22Rv1 (cell line): ENCODE data around the gene RNF187.
A peak's percentile ranks its signal among the peaks of the same experiment; 100 is the strongest.
"Not testable (repeated sequence)": the region's sequence is repeated elsewhere in the genome, so short reads cannot be mapped to it uniquely, and the experiment has no call there.

Experiments used
- H3K27ac ChIP-seq: fragments of 450-650 bp; 2 replicates; pipeline ENCODE4 v1.5.1; 2017
- CTCF ChIP-seq: fragments of 450-650 bp; IDR thresholded peaks from 2 replicates; pipeline ENCODE4 v1.5.1; 2017; ENCODE audit warnings: mild to moderate bottlenecking
- ZFX ChIP-seq: fragments of 450-650 bp; IDR thresholded peaks from 2 replicates; pipeline ENCODE4 v1.6.1; 2017; ENCODE audit warnings: antibody characterized with exemption, borderline replicate concordance

RNF187 gene

DNA sequence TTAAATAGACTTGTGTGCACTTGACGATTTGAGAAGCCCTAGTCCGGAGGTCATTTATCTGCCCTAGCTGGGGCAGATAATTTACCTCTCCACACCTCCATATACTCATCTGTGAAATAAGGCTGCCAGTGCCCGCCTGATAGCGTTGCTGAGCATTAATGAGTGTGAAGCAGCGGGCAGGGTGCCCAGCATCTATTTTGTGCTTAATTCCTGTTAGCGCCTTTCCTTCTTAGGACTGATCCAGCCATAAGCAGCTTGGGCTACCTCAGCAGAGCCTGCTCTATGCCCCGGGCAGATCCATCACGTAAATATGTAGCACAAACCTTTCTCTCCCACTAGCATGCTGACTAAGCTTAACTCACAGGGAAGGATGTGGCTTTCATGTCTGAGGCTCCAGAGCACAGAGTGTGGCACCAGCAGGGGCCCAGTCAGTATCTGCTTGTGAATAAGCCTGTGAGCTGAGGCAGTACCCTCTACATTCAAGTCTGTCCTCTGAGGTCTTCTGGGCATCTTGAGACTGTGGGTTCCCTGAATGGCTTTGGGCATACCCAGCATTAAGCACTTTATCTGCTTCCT is 21.5 kb upstream of the RNF187 start:
- no peak for TF ChIP-seq ZFX
- no peak for TF ChIP-seq CTCF
- peak overlapping the region; percentile 88; the same call in 1 of the 2 replicates for H3K27ac ChIP-seq

DNA sequence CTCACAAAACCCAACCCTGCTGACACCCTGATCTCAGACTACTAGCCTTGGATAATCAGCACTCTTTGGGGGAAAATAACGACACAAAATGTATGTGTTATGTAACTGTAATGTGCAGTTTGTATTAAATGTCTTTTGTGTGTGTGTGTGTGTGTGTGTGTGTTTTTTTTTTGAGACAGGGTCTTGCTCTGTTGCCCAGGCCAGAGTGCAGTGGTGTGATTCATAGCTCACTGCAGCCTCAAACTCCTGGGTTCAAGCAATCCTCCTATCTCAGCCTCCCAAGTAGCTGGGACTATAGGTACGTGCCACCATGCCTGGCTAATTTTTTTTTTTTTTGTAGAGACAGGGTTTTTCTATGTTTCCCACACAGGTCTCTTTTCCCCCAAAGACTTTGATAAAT is 19.0 kb upstream of the RNF187 start:
- H3K27ac ChIP-seq = not testable (repeated sequence)

DNA sequence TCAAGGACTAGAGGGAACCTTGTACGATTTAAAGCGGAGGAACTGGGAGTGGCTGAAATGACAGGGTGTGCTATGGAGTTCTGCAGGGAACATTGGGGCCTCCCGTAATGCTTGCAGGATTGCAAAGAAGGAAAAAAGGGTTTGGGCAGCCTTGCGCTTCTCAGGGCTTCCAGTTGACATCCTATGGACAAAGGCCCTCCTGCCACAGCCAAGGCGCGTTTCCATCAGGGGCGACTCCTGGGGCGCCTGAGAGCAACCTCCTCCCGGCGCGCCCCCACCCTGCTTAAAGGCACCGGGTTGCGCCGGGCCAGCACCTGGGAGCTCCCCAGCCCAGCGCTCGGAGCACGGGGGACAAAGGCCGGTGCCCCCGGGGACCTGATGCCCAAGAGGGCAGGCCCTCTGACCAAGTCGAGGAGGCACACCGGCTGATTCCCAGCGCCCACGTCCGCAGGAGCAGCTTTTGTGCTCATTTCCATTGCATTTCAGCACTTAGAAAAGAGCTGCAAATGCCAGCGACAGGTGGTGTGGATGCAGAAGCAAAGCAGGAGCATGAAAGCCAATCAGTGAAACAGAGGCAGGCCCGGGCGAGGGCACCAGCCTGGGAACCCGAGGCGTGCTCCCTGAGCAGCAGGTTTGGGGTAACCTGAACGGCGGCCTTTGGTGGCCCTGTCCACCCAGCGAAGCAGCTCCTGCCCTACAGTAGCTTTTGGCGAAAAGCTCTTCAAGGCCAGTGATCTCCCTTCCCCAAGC is 17.6 kb upstream of the RNF187 start:
- TF ChIP-seq ZFX (no peak), CTCF (no peak)
- H3K27ac ChIP-seq = no peak overlapping the region

- no peak for TF ChIP-seq ZFX
- no peak for TF ChIP-seq CTCF
- no peak overlapping the region for H3K27ac ChIP-seq
These were observed 15.9 kb upstream of the RNF187 start for GRCh38 chr1:228471154-228471761.

GRCh38 chr1:228471762-228472398 is 15.3 kb upstream of the RNF187 start:
- no peak overlapping the region for H3K27ac ChIP-seq
- TF ChIP-seq ZFX (no peak), CTCF (peak; percentile 74)

- TF ChIP-seq CTCF (no peak), ZFX (no peak)
- H3K27ac ChIP-seq = no peak overlapping the region
These were observed 14.5 kb upstream of the RNF187 start for GRCh38 chr1:228472655-228473054.

DNA sequence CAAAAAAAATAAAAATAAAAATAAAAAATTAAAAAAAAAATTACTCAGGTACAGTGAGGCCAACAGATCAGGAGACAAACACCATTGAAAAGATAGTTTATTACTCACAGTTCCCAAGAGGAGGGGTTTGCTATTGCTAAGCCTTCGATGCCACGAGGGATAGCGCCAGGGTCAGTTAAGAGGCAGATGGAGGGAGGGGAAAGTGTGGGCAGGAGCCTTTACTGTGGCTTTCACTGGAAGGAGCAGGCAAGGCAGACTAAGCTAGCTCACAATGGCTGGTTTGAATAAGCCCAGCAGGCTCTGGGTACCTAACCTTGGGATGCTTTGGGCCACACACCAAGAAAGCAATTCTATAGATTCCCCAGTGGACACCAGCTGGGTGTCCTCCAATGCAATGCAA is 12.7 kb upstream of the RNF187 start:
- no peak overlapping the region for H3K27ac ChIP-seq
- TF ChIP-seq ZFX (no peak), CTCF (no peak)
